Peyer's patch (tissue), 4 donors: Measurements from ENCODE around the gene ENOX2.

Source experiments
- CTCF ChIP-seq, 6 experiments: fragments of 450-650 bp in 4 of 6; fragments of 200-600 bp in 2 of 6; sonication (generic) in 1 of 6; IDR thresholded peaks; one replicate each; pipeline ENCODE4 v1.5.1; 2017 to 2019; ENCODE audit warnings: antibody characterized with exemption in 6 of 6, mild to moderate bottlenecking in 3 of 6, moderate library complexity in 1 of 6
- POLR2A ChIP-seq, 2 donors: fragments of 450-650 bp; IDR thresholded peaks; one replicate each; pipeline ENCODE4 v1.5.1; 2017; ENCODE audit warnings: antibody characterized with exemption in 2 of 2, mild to moderate bottlenecking in 2 of 2, moderate library complexity in 2 of 2

- TF ChIP-seq CTCF (IDR thresholded peaks at IDR 0.05), result no peak
- no peak for TF ChIP-seq POLR2A (IDR thresholded peaks at IDR 0.05)
Observed at GRCh38 chrX:130876226-130876625, 26.8 kb downstream of the ENOX2 start.
